Naive thymus-derived CD4-positive, alpha-beta T cell (primary cell): ENCODE measurements around the gene C1orf105. TPM values are rescaled to one million over a fixed set of nuclear protein-coding genes. Genes with fewer than 3 reads are reported as not detected.

Experiments used
- ATAC-seq: fragments of 150-1000 bp; cut with Tn5 transposase; 2 replicates; pipeline ENCODE4 v1.10.0; 2021; ENCODE audit warnings: mild to moderate bottlenecking, moderate library complexity
- CTCF ChIA-PET: fragments of 350-600 bp; sonication (Branson Sonifier 250); formaldehyde crosslinking; loops from one replicate; lab custom pipeline; 2021; ENCODE audit warnings: antibody characterized with exemption; lab: Charles Lee
- POLR2A ChIA-PET: fragments of 350-600 bp; sonication (Branson Sonifier 250); formaldehyde crosslinking; loops from one replicate; lab custom pipeline; 2021; ENCODE audit warnings: antibody characterized with exemption, inconsistent platforms; lab: Charles Lee
- DNase-seq, 9 donors: peaks; one replicate each; pipeline versions ENCODE4 v3.0.0 to v3.0.0-alpha.2; 2020 to 2022; ENCODE audit warnings: mixed read lengths in 1 of 9
- H3K27ac ChIP-seq: one replicate; pipeline ENCODE4 v1.7.0; 2013; ENCODE audit warnings: mild to moderate bottlenecking, low read depth, low read length, moderate library complexity
- H3K27me3 ChIP-seq, 2 donors: one replicate each; pipeline ENCODE4 v1.7.0; 2013; ENCODE audit warnings: low read length in 2 of 2, mild to moderate bottlenecking in 2 of 2, moderate library complexity in 2 of 2; ENCODE audit not compliant: control insufficient read depth in 2 of 2, insufficient read depth in 2 of 2
- H3K36me3 ChIP-seq, 3 experiments: 1 replicate in 2 of 3; 2 replicates in 1 of 3; pipeline ENCODE4 v1.7.0; 2013; ENCODE audit warnings: low read length in 3 of 3, mild to moderate bottlenecking in 3 of 3, moderate library complexity in 1 of 3; ENCODE audit not compliant: insufficient read depth in 3 of 3, control insufficient read depth in 2 of 3
- H3K4me1 ChIP-seq, 2 donors: one replicate each; pipeline ENCODE4 v1.7.0; 2013; ENCODE audit warnings: low read length in 2 of 2, mild to moderate bottlenecking in 2 of 2, moderate library complexity in 1 of 2; ENCODE audit not compliant: control insufficient read depth in 2 of 2, insufficient read depth in 2 of 2
- H3K4me3 ChIP-seq: 2 replicates; pipeline ENCODE4 v1.7.0; 2013; ENCODE audit warnings: mild to moderate bottlenecking, low read length
- H3K9me3 ChIP-seq, 3 experiments: 1 replicate in 2 of 3; 2 replicates in 1 of 3; pipeline ENCODE4 v1.7.0; 2013; ENCODE audit warnings: low read length in 3 of 3; ENCODE audit not compliant: control insufficient read depth in 2 of 3
- H3K27ac Mint-ChIP-seq, 9 donors: one replicate each; pipeline ENCODE4 v1.8.0; 2020 to 2022; ENCODE audit warnings: mixed read lengths in 9 of 9, mild to moderate bottlenecking in 8 of 9, moderate library complexity in 5 of 9, inconsistent platforms in 2 of 9
- H3K27me3 Mint-ChIP-seq, 5 donors: one replicate each; pipeline ENCODE4 v1.8.0; 2021 to 2022; ENCODE audit warnings: mixed read lengths in 5 of 5, mild to moderate bottlenecking in 1 of 5
- H3K36me3 Mint-ChIP-seq, 5 donors: one replicate each; pipeline ENCODE4 v1.8.0; 2020 to 2022; ENCODE audit warnings: mixed read lengths in 5 of 5, mild to moderate bottlenecking in 3 of 5, inconsistent platforms in 1 of 5
- H3K4me1 Mint-ChIP-seq, 7 donors: one replicate each; pipeline ENCODE4 v1.8.0; 2020 to 2022; ENCODE audit warnings: mixed read lengths in 7 of 7, mild to moderate bottlenecking in 3 of 7, inconsistent platforms in 1 of 7
- H3K4me3 Mint-ChIP-seq, 10 donors: one replicate each; pipeline ENCODE4 v1.8.0; 2020 to 2022; ENCODE audit warnings: mild to moderate bottlenecking in 10 of 10, mixed read lengths in 10 of 10, moderate library complexity in 6 of 10, inconsistent platforms in 2 of 10
- H3K9me3 Mint-ChIP-seq, 11 donors: one replicate each; pipeline ENCODE4 v1.8.0; 2020 to 2022; ENCODE audit warnings: mixed read lengths in 11 of 11, mild to moderate bottlenecking in 4 of 11, inconsistent platforms in 1 of 11, moderate library complexity in 1 of 11
- intact Hi-C, 2 donors: fragments of 100-400 bp; cut with micrococcal nuclease; formaldehyde crosslinking; loops; one replicate each; pipeline ENCODE4 v1.15.1; 2023
- polyA plus RNA-seq, 2 donors: library from polyadenylated mRNA; unstranded; fragments of 300-500 nt; fragmentation: Illumina TruSeq; gene quantifications; one replicate each; pipeline ENCODE4 v1.2.3, GENCODE V29; 2021
- total RNA-seq, 6 experiments: library from RNA in 5 of 6; stranded (reverse) in 5 of 6; gene quantifications; 1 replicate in 5 of 6; 2 replicates in 1 of 6; pipeline ENCODE4 v1.2.3 and lab custom pipeline; 2021 to 2026

C1orf105 gene
- total and polyA plus RNA-seq, 7 experiments from 2014 or later = 0.86 TPM; not detected in 6

DNA sequence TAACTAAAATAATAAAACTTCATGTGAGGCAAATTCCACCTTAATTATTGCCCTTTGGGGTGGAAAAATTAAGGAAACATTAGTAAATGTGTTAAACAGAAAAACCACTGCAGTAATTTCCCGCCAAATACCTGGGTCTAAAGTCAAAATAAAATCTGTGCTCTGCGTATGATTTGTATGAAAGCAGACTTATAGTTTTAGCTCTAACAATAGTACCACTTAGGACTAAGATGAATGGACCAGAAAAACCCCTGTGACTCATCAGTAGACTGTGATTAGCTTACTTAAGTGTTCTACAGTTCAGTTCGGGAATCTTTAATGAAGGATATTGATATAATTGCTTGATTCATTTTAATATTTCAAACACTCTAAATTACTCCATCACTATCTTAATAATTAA, 23.3 kb upstream of the C1orf105 start:
- Mint-ChIP-seq H3K27ac (peak overlapping the region in 4 of 9 donors; percentile 59 to 100 (median 80)), H3K27me3 (peaks cover 0 to 8% (median 0%) of the 10 kb centered on the region in 5 donors), H3K4me1 (peaks cover 34 to 90% (median 82%) of the 10 kb centered on the region in 7 donors), H3K4me3 (no peak overlapping the region), H3K36me3 (peaks cover 0 to 13% (median 0%) of the 10 kb centered on the region in 5 donors), H3K9me3 (peaks cover 0 to 1% (median 0%) of the 10 kb centered on the region in 11 donors)
- Histone ChIP-seq H3K9me3 (no peaks in the 10 kb centered on the region), H3K36me3 (no peaks in the 10 kb centered on the region), H3K4me3 (no peak overlapping the region), H3K27ac (no peak overlapping the region), H3K4me1 (peaks cover 23 to 60% of the 10 kb centered on the region in 2 donors), H3K27me3 (no peaks in the 10 kb centered on the region)
- ChIA-PET POLR2A (interaction anchor here (11.7 kb wide), 1 partner anchor 17 kb away, joined by 94 read pairs; no protein-coding TSS in a partner anchor), CTCF (interaction anchor here (1.1 kb wide), 1 partner anchor 307 kb away, joined by 3 read pairs; no protein-coding TSS in a partner anchor)
- DNase-seq (no peak), ATAC-seq (no peak)
- intact Hi-C loops = loop anchor here in 1 of 2 donors (5.0 to 10.0 kb wide), 2 partner anchors 260 to 742 kb away; partner anchors contain the start of gene MYOC

DNA sequence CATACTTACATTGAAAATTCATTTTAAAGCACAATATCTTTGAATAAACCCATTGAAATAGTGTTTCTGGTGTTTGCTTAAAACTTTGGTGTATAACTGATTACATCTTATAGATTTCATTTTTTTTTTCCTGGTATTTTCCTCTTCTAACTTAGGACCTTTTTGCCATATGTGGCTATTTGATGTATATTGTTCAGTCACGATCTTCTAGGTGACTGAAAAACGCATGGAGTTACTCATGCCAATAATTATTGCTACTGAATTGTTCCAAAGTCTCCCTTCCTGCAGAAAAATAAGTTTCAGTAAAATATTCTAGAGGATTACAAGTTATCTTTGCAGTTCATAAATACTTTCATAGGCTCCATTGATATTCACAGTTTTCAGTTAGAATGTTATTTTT, 22.9 kb upstream of the C1orf105 start:
- H3K27ac Mint-ChIP-seq = peak overlapping the region in 2 of 9 donors; percentile 92 to 100
- POLR2A ChIA-PET = interaction anchor here (1.8 to 11.7 kb wide), 2 partner anchors 17 to 395 kb away, joined by 4 to 94 read pairs; no protein-coding TSS in a partner anchor

DNA sequence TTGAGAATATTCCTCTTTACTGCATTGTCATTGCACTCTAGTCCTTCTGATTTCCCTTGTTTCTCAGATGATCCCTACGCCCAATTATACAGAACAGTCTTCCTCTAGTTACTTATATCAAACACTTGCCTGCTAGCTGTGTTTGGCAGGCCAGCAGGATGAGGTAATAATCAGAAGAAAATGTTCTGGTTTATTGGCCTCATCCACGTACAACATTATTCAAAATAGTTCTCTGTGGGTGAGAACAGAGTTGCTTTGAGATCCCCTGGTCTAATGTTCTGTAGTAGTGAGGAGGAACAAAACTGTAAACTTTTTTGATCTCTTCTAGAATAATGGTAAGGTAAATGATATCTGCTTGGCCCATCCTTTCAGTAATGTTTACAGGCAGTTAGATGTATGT, 22.3 kb upstream of the C1orf105 start:
- Mint-ChIP-seq H3K9me3 (peaks cover 0 to 1% (median 0%) of the 10 kb centered on the region in 11 donors), H3K36me3 (peaks cover 0 to 13% (median 0%) of the 10 kb centered on the region in 5 donors), H3K27ac (peak overlapping the region in 7 of 9 donors; percentile 41 to 100 (median 63)), H3K4me1 (peaks cover 35 to 89% (median 76%) of the 10 kb centered on the region in 7 donors), H3K27me3 (peaks cover 0 to 4% (median 0%) of the 10 kb centered on the region in 5 donors), H3K4me3 (no peak overlapping the region)
- CTCF ChIA-PET = interaction anchor here (0.5 to 3.4 kb wide), 6 partner anchors 16 to 308 kb away, joined by 3 to 23 read pairs (median 8); partner anchors contain the start of gene PIGC
- Histone ChIP-seq H3K9me3 (no peaks in the 10 kb centered on the region), H3K27me3 (no peaks in the 10 kb centered on the region), H3K27ac (no peak overlapping the region), H3K4me1 (peaks cover 31 to 56% of the 10 kb centered on the region in 2 donors), H3K36me3 (no peaks in the 10 kb centered on the region), H3K4me3 (no peak overlapping the region)
- intact Hi-C loops = loop anchor here in 1 of 2 donors (2.0 to 10.0 kb wide), 3 partner anchors 29 to 743 kb away; partner anchors contain the start of gene MYOC
- no peak for ATAC-seq
- DNase-seq = no peak
- POLR2A ChIA-PET = interaction anchor here (1.2 to 11.7 kb wide), 3 partner anchors 18 to 396 kb away, joined by 3 to 94 read pairs (median 4); no protein-coding TSS in a partner anchor

More for the DNA sequence above, 22.9 kb upstream of the C1orf105 start:
- Mint-ChIP-seq H3K27me3 (peaks cover 0 to 4% (median 0%) of the 10 kb centered on the region in 5 donors), H3K4me3 (no peak overlapping the region), H3K4me1 (peaks cover 34 to 89% (median 82%) of the 10 kb centered on the region in 7 donors), H3K9me3 (peaks cover 0 to 1% (median 0%) of the 10 kb centered on the region in 11 donors), H3K36me3 (peaks cover 0 to 13% (median 0%) of the 10 kb centered on the region in 5 donors)
- intact Hi-C loops = loop anchor here in 1 of 2 donors (2.0 to 10.0 kb wide), 3 partner anchors 29 to 743 kb away; partner anchors contain the start of gene MYOC
- H3K9me3 ChIP-seq = no peaks in the 10 kb centered on the region
- no peaks in the 10 kb centered on the region for H3K36me3 ChIP-seq
- peaks cover 26 to 57% of the 10 kb centered on the region in 2 donors for H3K4me1 ChIP-seq
- no peak for ATAC-seq
- no peak overlapping the region for H3K27ac ChIP-seq
- CTCF ChIA-PET = interaction anchor here (1.0 to 1.1 kb wide), 2 partner anchors 47 to 307 kb away, joined by 3 read pairs; partner anchors contain the start of gene PIGC
- no peak overlapping the region for H3K4me3 ChIP-seq
- DNase-seq = no peak
- H3K27me3 ChIP-seq = no peaks in the 10 kb centered on the region

DNA sequence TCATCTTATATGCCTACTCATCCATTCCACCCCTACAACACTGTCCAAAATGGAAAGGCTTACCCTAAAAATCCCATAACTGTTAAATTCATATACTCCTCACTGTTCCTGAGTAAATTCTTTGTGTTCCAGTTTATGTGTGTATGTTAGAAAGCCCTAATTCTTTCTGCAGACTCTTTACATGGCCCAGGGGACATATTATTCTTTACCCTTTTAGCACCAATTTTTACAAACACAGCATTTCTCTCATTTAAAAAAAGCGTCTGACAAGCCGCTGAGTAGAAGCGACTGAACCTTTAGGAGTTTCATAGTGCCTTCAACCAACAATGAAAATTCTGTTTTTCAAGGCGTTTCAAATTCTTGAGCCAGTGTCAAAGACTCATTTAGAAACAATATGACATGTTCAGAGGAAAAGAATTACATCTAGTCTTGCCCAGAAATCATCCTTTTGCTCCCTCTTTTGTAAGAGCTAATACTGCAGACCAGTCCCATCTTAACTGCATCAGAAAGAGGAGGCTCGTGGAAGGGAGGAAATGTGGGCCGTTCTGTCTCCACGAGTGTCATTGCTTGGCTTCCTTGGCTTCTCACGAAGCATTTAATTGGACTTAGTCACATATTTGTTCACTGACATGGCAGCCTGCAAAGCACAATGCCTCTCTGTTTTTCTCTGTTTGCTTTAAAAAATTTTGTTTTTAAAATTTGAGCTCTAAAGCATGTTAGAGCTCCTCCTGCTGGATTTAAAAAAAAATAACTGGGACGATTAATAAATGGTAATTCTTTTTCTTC, 21.3 kb upstream of the C1orf105 start:
- Histone ChIP-seq H3K36me3 (no peaks in the 10 kb centered on the region), H3K4me1 (peaks cover 30 to 46% of the 10 kb centered on the region in 2 donors), H3K4me3 (peak overlapping the region; percentile 12), H3K27ac (no peak overlapping the region), H3K9me3 (no peaks in the 10 kb centered on the region), H3K27me3 (no peaks in the 10 kb centered on the region)
- Mint-ChIP-seq H3K27ac (peak overlapping the region; percentile 60 to 100 (median 89)), H3K27me3 (peaks cover 0 to 2% (median 0%) of the 10 kb centered on the region in 5 donors), H3K4me3 (peak overlapping the region; percentile 43 to 79 (median 64)), H3K9me3 (peaks cover 0 to 1% (median 0%) of the 10 kb centered on the region in 11 donors), H3K4me1 (peaks cover 31 to 85% (median 72%) of the 10 kb centered on the region in 7 donors), H3K36me3 (peaks cover 0 to 7% (median 0%) of the 10 kb centered on the region in 5 donors)
- intact Hi-C loops = loop anchor here (1.0 to 10.0 kb wide), 11 partner anchors 18 to 744 kb away; partner anchors contain the start of genes MYOC (in 1 of the 2) and PIGC (in 1 of the 2)
- ChIA-PET POLR2A (interaction anchor here (1.1 to 11.7 kb wide), 4 partner anchors 19 to 397 kb away, joined by 3 to 94 read pairs (median 4); partner anchors contain the start of gene C1orf105), CTCF (interaction anchor here (0.6 to 3.4 kb wide), 19 partner anchors 13 to 756 kb away, joined by 3 to 23 read pairs (median 4); partner anchors contain the start of gene PIGC)
- ATAC-seq (peak; percentile 49), DNase-seq (peak in 7 of 9 donors; percentile 20 to 57 (median 46))

DNA sequence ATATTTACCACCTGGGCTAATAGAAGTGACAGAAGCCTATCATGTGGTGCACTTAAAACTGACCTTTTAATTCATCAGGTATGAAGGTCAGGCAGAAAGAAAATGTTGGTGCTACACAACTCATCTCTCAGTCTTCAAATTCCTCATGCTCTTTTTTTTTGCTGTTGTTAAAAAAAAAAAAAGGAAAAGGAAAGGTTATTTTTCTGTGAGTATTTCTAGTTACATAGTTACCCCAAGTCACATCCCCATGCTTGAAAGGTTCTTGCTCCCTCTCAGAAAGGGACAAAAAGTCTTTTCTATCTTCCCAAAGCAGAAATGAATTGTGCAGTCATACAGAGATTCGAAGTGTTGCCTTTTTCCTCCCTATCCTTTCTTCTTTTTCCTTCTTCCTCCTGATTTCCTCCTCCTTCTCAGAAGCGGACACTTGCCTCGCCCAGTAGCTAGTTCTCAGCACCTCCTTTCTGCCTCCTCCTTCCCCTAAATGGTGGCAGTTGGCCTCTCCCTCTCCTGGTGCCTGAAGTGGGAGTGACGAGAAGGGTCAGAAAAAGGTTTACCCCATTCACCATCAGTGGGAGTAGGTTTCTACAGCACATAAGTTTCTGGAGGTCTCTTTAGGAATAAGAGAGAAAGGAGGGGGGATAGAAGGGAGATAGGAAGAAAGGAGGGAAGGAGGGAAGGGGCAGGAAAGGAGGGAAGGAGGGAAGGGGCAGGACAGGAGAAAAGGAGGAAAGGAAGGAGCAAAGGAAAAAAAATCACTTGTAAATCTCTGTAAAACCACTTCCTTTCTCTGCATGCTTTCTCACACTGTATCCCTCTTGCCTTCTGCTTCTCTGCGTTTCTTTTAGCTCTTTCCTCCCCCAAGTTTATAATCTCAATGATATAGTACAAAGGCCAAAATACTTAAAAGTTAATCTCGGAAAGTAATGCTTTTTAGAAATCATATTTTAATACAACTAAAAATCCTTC, 20.4 kb upstream of the C1orf105 start:
- H3K9me3 Mint-ChIP-seq = peaks cover 0 to 1% (median 0%) of the 10 kb centered on the region in 11 donors
- H3K4me1 Mint-ChIP-seq = peaks cover 23 to 76% (median 64%) of the 10 kb centered on the region in 7 donors
- peaks cover 21 to 38% of the 10 kb centered on the region in 2 donors for H3K4me1 ChIP-seq
- intact Hi-C loops = loop anchor here (1.0 to 10.0 kb wide), 11 partner anchors 19 to 745 kb away; partner anchors contain the start of genes MYOC (in 1 of the 2) and PIGC (in 1 of the 2)
- no peaks in the 10 kb centered on the region for H3K36me3 ChIP-seq
- no peaks in the 10 kb centered on the region for H3K27me3 ChIP-seq
- H3K36me3 Mint-ChIP-seq = peaks cover 0 to 4% (median 0%) of the 10 kb centered on the region in 5 donors
- ChIA-PET POLR2A (interaction anchor here (1.0 to 11.7 kb wide), 4 partner anchors 19 to 397 kb away, joined by 3 to 94 read pairs (median 4); partner anchors contain the start of gene C1orf105), CTCF (interaction anchor here (0.6 to 3.4 kb wide), 20 partner anchors 14 to 619 kb away, joined by 3 to 23 read pairs (median 4); partner anchors contain the start of gene PIGC)
- peaks cover 0 to 2% (median 0%) of the 10 kb centered on the region in 5 donors for H3K27me3 Mint-ChIP-seq
- peak overlapping the region; percentile 54 for H3K27ac ChIP-seq
- no peak for ATAC-seq
- DNase-seq = no peak
- H3K27ac Mint-ChIP-seq = peak overlapping the region in 8 of 9 donors; percentile 70 to 100 (median 89)
- no peaks in the 10 kb centered on the region for H3K9me3 ChIP-seq
- H3K4me3 ChIP-seq = no peak overlapping the region
- peak overlapping the region; percentile 4 to 79 (median 62) for H3K4me3 Mint-ChIP-seq
